ENCODE data around the gene UNKL.

UNKL gene

DNA sequence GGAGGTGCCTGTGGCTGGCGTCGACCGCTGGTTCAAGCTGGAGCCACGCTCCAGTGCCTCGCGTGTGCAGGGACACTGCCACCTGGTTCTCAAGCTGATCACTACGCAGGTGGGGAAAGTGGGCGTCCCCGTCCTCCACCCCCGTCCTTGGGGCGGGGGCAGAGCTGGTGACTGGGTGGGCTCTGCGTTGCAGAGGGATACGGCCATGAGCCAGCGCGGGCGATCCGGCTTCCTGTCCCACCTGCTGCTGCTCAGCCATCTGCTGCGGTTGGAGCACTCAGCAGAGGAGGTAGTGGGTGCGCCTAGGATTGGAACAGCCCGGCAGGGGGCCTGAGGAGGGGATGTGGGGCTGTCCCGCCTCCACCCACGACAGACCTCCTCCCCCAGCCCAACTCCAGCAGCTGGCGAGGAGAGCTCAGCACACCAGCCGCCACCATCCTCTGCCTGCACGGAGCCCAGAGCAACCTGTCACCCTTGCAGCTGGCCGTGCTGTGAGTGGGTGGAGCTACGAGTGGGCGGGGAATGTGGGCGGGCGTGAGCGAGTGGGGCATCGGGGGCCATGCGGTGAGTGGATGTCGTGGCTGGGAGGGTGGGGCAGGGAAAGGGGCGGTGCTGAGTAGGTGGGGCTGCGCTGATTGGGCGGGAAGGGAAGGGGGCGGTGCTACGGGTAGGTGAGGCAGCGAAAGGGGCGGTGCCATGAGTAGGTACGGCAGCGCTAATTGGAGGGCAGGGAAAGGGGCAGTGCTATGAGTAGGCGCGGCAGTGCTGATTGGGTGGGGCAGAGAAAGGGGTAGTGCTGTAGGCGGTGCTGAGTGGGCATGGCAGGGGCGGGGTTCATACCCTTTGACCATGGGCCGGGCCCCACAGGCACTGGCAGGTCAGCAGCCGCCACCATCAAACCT lies 71.7 kb downstream of the UNKL start:
- DNase-seq = peak in 56 of 58 donors; percentile 22 to 93 (median 80)

GRCh38 chr16:1341495-1342420 lies 72.7 kb downstream of the UNKL start:
- DNase-seq = no peak

DNA sequence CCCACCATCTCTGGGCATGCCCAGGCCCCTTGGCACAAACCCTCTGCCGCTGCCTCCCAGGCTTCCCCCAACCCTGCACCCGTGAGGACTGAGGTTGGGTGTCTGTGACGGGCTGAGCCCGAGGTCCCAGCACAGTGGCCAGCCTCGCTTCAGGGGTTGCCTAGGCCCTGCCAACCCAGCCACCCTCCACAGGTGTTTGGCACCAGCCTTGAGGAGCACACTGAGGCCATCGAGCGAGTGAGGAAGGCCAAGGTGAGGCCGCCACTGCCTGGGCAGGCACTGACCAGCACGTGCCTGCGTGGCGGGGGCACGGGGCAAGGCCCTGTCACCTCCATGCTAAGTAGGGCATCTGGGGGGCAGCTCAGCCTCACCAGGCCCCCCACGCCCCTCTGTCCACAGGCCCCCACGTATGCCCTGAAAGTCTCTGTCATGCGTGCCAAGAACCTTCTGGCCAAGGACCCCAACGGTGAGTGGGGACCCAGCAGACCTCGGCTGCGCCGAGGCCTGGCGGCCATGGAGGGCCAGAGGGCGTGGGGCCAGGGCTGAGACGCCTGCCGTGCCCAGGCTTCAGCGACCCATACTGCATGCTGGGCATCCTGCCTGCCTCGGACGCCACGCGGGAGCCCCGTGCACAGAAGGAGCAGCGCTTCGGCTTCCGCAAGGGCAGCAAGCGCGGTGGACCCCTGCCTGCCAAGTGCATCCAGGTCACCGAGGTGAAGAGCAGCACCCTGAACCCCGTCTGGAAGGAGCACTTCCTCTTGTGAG lies 73.6 kb downstream of the UNKL start:
- no peak for DNase-seq

DNA sequence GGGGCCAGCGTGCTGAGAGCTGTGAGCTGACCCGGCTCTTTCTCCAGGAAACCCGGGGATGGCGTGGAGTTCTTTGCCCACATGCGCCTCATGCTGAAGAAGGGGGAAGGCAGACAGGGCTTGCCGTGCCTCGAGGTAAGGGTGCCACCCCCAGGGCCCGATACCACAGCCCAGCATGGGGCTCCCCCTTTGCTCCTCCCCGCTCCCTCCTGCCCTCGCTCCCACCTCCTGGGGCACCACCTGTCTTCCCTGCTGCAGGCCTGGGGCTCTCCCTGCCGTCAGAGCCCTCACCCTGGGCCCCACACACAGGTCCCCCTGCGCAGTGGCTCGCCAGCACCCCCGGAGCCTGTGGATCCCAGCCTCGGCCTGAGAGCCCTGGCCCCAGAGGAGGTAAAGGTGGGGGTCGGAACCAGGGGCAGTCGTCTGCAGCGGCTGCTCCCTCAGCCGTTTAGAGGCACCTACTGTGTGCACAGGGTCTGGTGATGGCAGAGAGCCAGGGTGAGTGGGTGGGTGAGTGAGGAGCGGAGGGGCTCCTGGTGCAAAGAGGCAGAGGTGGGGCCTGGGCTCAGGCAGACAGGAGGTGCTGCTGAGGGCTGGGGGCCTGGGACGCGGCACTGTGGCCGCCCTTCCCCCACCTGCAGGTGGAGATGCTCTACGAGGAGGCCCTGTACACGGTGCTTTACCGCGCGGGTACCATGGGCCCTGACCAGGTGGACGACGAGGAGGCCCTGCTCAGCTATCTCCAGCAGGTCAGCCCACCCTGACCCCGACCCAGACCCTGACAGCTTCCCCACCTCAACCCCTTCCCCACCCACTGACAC lies 75.4 kb downstream of the UNKL start:
- no peak for DNase-seq

GRCh38 chr16:1338119-1338730 lies 76.3 kb downstream of the UNKL start:
- DNase-seq = no peak

- DNase-seq = no peak
These were observed 77.0 kb downstream of the UNKL start for GRCh38 chr16:1337486-1337885.

DNA sequence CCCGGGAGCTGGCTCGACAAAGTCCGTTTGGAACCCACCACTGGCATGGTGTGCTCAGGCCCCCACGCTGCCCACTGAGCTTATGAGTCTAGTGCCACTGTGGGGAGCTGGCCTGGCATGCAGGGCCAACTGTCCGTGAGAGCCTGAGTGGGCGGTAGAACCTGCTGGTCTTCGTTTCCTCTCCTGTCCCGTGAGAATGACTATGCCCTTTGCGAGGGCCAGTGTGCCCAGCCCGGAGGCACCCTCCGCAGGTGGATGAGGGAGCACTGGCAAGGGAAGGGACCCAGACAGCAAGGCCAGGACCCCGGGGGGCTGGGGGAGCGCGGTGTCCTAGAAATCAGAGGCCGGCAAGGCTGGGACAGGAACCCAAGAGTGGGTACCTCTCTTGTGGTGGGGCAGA lies 77.9 kb downstream of the UNKL start:
- no peak for DNase-seq

- peak in 30 of 58 donors; percentile 6 to 71 (median 30) for DNase-seq
These were observed 78.5 kb downstream of the UNKL start for GRCh38 chr16:1335996-1336395.

DNA sequence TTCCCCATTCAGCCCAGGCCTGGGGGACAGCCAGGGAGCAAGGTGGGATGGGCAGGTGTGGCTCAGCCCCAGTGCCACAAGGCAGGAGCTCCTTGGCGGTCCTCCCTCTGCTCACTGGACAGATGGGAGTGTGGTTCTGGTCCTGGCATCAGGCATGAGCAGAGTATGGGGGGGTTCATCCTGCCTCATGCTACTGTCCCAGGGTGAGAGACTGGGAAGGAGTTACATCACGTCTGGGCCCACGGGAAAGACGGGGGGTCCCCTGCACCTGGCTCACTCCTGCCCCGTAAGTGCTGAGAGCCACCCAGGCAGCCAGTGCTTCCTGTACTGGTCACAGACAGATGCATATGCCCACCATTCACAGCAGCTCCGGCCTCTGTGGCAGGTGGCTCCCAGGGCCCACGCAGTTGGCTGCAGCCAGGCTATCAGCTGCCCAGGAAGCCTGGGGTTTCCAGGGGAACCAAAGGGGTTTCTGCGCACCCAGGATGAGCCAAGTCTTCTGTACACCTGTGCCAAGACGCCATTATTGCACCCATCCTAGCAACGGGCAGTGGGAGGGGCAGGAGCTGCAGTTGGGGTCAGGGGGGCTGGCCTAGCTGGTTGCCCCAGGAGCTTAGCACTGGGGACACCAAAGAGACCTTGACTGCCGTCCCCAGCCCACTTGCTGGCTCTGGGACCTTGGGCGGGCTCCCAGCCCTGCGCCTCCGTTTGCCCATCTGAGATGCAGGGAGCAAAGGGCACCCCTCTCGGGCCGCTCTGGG lies 79.1 kb downstream of the UNKL start:
- peak in 26 of 58 donors; percentile 14 to 81 (median 36) for DNase-seq

DNA sequence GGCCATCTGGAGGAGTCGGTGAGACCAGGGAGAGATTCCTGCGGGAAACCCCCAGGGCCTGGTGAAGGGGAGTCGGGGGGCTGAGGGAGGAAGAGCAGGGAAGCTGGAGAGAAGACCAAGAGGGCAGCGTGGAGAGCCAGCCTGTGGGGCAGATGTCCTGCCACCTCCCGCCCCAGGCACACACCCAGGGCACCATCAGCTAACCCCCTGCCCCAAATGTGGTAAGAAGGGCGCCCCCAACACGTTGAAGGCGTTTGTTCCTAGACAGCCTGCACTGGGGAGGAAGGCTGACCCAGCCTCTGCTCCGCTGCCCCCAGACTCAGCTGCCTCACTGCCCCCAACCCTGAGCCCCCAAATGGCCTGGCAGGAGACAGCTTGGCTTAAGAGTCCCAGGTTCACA lies 79.8 kb downstream of the UNKL start:
- DNase-seq = no peak

- DNase-seq = no peak
These were observed 80.4 kb downstream of the UNKL start for GRCh38 chr16:1333854-1334700.

DNA sequence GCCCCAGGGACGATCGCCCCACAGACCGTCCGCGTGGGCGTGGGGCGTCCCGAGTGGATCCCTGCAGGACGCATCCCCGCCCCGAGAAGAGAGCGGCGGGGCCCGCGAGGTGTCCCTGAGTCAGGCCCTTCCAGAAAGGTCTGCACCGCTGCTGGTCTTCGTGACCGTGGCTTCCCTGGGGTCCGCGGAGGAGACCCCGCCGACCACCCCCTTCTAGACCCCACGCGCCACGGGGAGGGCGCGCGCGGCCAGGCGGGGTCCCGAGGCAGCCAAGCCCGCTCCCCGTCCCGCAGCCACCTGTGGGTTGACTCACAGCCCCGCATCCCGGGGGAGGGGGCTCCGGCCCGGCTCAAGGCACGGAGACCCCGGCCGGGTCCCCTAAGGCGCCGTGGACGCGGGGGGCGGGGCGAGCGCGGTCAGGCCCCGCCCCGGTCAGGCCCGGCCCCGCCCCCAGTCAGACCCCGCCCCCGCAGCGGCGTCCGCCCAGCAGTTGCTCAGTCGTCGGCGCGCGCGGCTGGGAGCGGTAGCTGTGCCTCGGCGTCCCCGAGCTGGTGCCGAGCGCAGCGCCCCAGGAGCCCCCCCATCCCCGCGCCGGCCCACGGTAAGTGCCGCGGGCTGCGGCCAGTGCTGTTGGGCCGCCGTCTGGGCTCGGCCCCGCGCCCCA lies 81.2 kb downstream of the UNKL start, which contains the start of gene BAIAP3:
Gene BAIAP3 (plus strand): TSS at position 497 of the 664 bp plus-strand sequence. CDS start 4,905 bp downstream, outside the sequence.
- DNase-seq = peak in 26 of 58 donors; percentile 6 to 58 (median 30)

GRCh38 chr16:1332618-1333148 lies 81.8 kb downstream of the UNKL start:
- DNase-seq = no peak

GRCh38 chr16:1331712-1332617 lies 82.5 kb downstream of the UNKL start:
- peak in 19 of 58 donors; percentile 19 to 57 (median 28) for DNase-seq

- no peak for DNase-seq
These were observed 83.4 kb downstream of the UNKL start for GRCh38 chr16:1330931-1331711.

Data from anterior cingulate cortex (tissue), 58 donors.